PFSK-1 (cell line): ENCODE measurements around the gene ZKSCAN4.

ENCODE experiments used
- FOXP2 ChIP-seq: optimal IDR thresholded peaks from 2 replicates; pipeline ENCODE3; 2011; ENCODE audit warnings: borderline replicate concordance, control low read depth, inconsistent platforms; ENCODE audit not compliant: insufficient read depth; ENCODE audit errors: extremely low read length, extremely low read depth
- POLR2AphosphoS5 ChIP-seq: IDR thresholded peaks from 2 replicates; pipeline ENCODE4 v1.6.1; 2012; ENCODE audit warnings: low read depth, mild to moderate bottlenecking, control low read depth, low read length, moderate library complexity
- REST ChIP-seq, 2 experiments: IDR thresholded peaks; 2 replicates each; pipeline versions ENCODE4 v1.6.1 to v1.8.0; 2011 to 2012; ENCODE audit warnings: low read depth in 2 of 2, low read length in 2 of 2, control low read depth in 1 of 2, inconsistent platforms in 1 of 2, mild to moderate bottlenecking in 1 of 2, moderate library complexity in 1 of 2; ENCODE audit not compliant: insufficient read depth in 1 of 2
- SIN3A ChIP-seq: IDR thresholded peaks from 2 replicates; pipeline ENCODE4 v1.6.1; 2012; ENCODE audit warnings: mild to moderate bottlenecking, low read length, moderate library complexity, borderline replicate concordance; ENCODE audit not compliant: insufficient read depth
- TAF1 ChIP-seq: IDR thresholded peaks from 2 replicates; pipeline ENCODE4 v1.6.1; 2012; ENCODE audit warnings: low read length, control low read depth, borderline replicate concordance; ENCODE audit not compliant: insufficient read depth

The ZKSCAN4 gene

DNA sequence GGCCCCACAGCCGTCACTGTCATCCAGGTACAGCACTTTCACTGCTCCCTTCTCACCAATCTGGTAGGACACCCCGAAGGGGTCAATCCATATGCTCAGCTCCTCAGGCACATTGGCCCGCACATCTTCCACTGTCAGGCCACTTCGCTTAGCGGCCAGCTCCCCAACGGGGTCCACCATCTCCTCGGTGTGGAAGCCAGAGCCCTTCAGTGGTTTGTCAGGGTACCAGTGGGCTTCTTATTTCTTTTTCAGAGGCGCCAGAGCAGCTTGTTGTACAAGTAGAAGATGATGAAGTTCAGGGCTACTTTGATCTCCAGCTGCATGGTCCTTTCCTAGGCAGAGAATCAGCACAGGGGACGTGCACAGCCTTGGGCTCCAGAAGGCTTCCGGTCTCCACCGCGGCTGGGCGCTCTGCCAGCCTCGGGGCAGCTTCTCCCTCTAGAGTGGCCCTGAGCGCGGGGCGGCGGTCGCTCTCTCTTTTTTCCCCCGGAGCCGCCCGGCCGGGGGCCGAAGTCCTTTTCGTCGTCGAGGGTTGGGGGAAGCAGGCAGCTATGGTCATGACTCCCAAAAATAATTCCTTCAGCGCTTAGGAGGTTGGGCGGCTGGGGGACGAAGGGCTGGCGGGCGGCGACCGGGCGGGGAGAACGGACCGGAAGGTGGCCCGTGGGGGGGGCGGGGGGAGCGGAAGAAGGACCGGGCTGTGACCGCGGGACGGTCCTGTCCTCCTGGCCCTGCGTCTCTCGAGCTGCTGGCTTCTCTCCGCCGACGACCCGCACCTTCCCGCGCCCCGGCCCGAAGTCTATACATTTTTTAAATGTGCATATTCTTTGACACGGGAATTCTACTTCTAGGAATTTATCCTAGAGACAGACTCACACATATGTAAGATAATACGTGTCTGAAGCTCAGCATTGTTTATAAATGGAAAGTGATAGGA lies 33.5 kb downstream of the ZKSCAN4 start:
- TF ChIP-seq REST (IDR thresholded peaks at IDR 0.05; ENCODE audit: insufficient read depth in 1 of 2, low read depth in 2 of 2, low read length in 2 of 2) (no peak), POLR2AphosphoS5 (peak; percentile 37; the same call in 1 of the 2 replicates), TAF1 (peak; percentile 53; the same call in 1 of the 2 replicates)

DNA sequence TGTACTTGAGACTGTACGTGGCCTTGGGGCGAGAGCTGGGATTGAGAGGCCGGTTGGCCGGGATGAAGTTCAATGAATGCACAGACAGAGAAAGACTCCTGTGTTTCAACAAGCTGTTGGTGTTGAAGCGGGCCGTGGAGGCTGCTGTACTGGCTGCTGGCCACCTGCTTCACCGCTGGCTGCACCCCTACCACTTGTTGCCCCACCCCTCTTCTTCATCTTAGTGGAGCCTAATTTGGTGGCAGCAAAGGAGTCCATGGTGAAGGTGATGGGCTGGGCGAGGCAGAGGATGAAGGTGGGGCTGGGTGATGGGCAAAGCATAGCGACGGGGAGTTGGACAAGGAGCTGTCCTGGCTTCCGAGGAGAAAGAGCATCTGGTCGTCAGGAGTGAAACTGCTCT lies 34.2 kb downstream of the ZKSCAN4 start:
- TF ChIP-seq FOXP2 (no peak), POLR2AphosphoS5 (no peak), TAF1 (no peak), SIN3A (no peak), REST (IDR thresholded peaks at IDR 0.05; ENCODE audit: insufficient read depth in 1 of 2, low read depth in 2 of 2, low read length in 2 of 2) (no peak)

DNA sequence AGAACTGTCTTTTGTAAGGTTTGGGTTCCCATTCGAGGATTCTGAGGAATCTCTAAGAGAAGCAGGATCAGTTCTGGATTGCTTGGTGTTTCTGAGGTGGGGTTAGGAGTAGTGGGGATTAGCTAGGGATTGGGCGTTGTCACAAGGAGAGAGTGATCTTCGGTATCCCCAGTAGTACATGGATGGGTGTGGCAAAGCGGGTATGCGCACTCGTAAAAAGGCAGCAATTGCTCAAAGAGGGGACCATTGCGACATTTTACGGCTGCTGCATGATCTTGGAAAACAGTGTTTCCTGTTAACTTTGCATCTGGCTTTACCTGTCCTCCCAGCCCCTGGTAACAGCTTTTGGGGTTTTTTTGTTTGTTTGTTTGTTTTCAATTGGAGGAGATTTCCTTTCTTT lies 36.6 kb downstream of the ZKSCAN4 start:
- no peak for TF ChIP-seq TAF1
- no peak for TF ChIP-seq POLR2AphosphoS5
- TF ChIP-seq FOXP2: no peak
- no peak for TF ChIP-seq SIN3A
- no peak for TF ChIP-seq REST (IDR thresholded peaks at IDR 0.05; ENCODE audit: insufficient read depth in 1 of 2, low read depth in 2 of 2, low read length in 2 of 2)

- TF ChIP-seq TAF1: no peak
These were observed 38.9 kb downstream of the ZKSCAN4 start for GRCh38 chr6:28213213-28213523.

DNA sequence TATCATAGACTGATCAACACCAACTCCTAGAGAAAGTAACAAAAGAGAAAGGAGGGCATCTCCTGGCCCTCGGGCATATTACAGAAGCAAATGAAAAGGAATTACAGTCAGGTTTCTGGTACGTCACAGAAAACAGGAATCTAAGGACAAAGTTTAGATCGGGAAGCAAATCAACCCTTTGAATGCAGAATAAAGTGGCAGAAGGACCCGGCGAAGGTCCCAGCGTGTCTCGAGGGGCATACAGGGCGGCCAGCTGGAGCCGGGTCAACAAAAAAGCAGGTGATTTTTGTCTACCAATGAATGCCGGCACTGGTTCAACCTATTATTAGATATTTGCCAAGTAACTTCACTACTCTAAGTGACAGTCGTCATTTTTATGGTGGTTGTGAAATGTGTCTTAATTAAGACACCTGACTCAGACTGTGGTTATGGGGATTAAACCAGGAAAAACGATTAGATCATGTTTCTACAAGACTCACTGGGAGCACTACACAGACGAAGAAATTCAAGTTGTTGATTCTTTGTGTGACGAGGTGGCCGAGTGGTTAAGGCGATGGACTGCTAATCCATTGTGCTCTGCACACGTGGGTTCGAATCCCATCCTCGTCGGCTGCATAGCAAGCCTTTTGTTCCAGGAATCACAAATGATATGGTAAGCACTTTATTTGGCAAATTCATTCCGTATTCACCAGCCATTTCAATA lies 39.4 kb downstream of the ZKSCAN4 start:
- TF ChIP-seq TAF1: peak; percentile 19; the same call in 1 of the 2 replicates
- TF ChIP-seq SIN3A: peak; percentile 29; the same call in 1 of the 2 replicates
- no peak for TF ChIP-seq FOXP2
- TF ChIP-seq POLR2AphosphoS5: no peak
- TF ChIP-seq REST (IDR thresholded peaks at IDR 0.05; ENCODE audit: insufficient read depth in 1 of 2, low read depth in 2 of 2, low read length in 2 of 2): no peak
